ENCODE results near the gene PRR16.

- TF ChIP-seq, protein P1, sequence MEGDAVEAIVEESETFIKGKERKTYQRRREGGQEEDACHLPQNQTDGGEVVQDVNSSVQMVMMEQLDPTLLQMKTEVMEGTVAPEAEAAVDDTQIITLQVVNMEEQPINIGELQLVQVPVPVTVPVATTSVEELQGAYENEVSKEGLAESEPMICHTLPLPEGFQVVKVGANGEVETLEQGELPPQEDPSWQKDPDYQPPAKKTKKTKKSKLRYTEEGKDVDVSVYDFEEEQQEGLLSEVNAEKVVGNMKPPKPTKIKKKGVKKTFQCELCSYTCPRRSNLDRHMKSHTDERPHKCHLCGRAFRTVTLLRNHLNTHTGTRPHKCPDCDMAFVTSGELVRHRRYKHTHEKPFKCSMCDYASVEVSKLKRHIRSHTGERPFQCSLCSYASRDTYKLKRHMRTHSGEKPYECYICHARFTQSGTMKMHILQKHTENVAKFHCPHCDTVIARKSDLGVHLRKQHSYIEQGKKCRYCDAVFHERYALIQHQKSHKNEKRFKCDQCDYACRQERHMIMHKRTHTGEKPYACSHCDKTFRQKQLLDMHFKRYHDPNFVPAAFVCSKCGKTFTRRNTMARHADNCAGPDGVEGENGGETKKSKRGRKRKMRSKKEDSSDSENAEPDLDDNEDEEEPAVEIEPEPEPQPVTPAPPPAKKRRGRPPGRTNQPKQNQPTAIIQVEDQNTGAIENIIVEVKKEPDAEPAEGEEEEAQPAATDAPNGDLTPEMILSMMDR (IDR thresholded peaks at IDR 0.05), result no peak
- TF ChIP-seq POLR2A (IDR thresholded peaks at IDR 0.05), result no peak
These were observed 12.7 kb upstream of the PRR16 start for GRCh38 chr5:120451445-120451844.
